BJ (cell line): Measurements from ENCODE around the gene PNPLA6. TPM values are rescaled to one million over a fixed set of nuclear protein-coding genes. Genes with fewer than 3 reads are reported as not detected.
A peak's percentile ranks its signal among the peaks of the same experiment; 100 is the strongest.

Source experiments
- CTCF ChIA-PET: fragments of 350-600 bp; formaldehyde crosslinking; extraction: SDS; loops from one replicate; lab custom pipeline; 2021; ENCODE audit warnings: antibody characterized with exemption, inconsistent platforms; lab: Yijun Ruan, JAX
- POLR2A ChIA-PET: fragments of 300-600 bp; sonication (Branson Sonifier 250); formaldehyde crosslinking; extraction: SDS; loops from one replicate; lab custom pipeline; 2021; ENCODE audit warnings: antibody characterized with exemption; lab: Charles Lee
- DNase-seq: peaks from one replicate; pipeline ENCODE4 v3.0.0-alpha.2; 2011; ENCODE audit warnings: low read depth
- H3K27me3 ChIP-seq: 2 replicates; pipeline ENCODE4 v1.6.0; 2011; ENCODE audit warnings: low read length; ENCODE audit not compliant: control insufficient read depth, insufficient read depth
- H3K36me3 ChIP-seq: 2 replicates; pipeline ENCODE4 v1.5.1; 2011; ENCODE audit warnings: low read length; ENCODE audit not compliant: control insufficient read depth, insufficient read depth
- H3K4me3 ChIP-seq: 2 replicates; pipeline ENCODE4 v1.5.1; 2011; ENCODE audit warnings: low read depth, mild to moderate bottlenecking, control low read depth, low read length
- CTCF ChIP-seq: IDR thresholded peaks from 2 replicates; pipeline ENCODE4 v1.5.1; 2011; ENCODE audit warnings: low read depth, mild to moderate bottlenecking, control low read depth, inconsistent platforms, low read length, moderate library complexity; ENCODE audit not compliant: insufficient read depth
- polyA plus RNA-seq: library from polyadenylated mRNA; depleted of rRNA; stranded (reverse); fragments of >200 nt; gene quantifications from 2 replicates; pipeline ENCODE4 v1.2.3, GENCODE V29; 2011

Gene PNPLA6
- polyA plus RNA-seq, 1 experiment, result 55.1 TPM

- CTCF ChIA-PET, result interaction anchor here (0.6 to 2.5 kb wide), 2 partner anchors 11 to 39 kb away, joined by 3 to 14 read pairs; a partner anchor contains a TSS
- no peaks in the 10 kb centered on the region for H3K36me3 ChIP-seq
- no peaks in the 10 kb centered on the region; the same call in 1 of the 2 replicates for H3K27me3 ChIP-seq
- DNase-seq, result no peak
- no peak overlapping the region for H3K4me3 ChIP-seq
- no peak for TF ChIP-seq CTCF
- POLR2A ChIA-PET, result no interaction called here
These were observed 27.6 kb upstream of the PNPLA6 start for GRCh38 chr19:7507884-7508283.

GRCh38 chr19:7509625-7510024 lies 25.9 kb upstream of the PNPLA6 start:
- Histone ChIP-seq H3K4me3 (no peak overlapping the region), H3K36me3 (no peaks in the 10 kb centered on the region), H3K27me3 (no peaks in the 10 kb centered on the region; the same call in 1 of the 2 replicates)
- ChIA-PET POLR2A (no interaction called here), CTCF (interaction anchor here (0.9 to 1.1 kb wide), 2 partner anchors 12 to 127 kb away, joined by 3 to 4 read pairs; a partner anchor contains a TSS)
- no peak for DNase-seq
- no peak for TF ChIP-seq CTCF

- ChIA-PET POLR2A (no interaction called here), CTCF (interaction anchor here (1.0 kb wide), 1 partner anchor 8 kb away, joined by 3 read pairs; no protein-coding TSS in a partner anchor)
- no peak for TF ChIP-seq CTCF
- H3K27me3 ChIP-seq, result no peaks in the 10 kb centered on the region; the same call in 1 of the 2 replicates
- no peaks in the 10 kb centered on the region for H3K36me3 ChIP-seq
- no peak for DNase-seq
- no peak overlapping the region for H3K4me3 ChIP-seq
These were observed 23.1 kb upstream of the PNPLA6 start for GRCh38 chr19:7512400-7512851.

GRCh38 chr19:7513809-7514642 lies 21.5 kb upstream of the PNPLA6 start:
- TF ChIP-seq CTCF, result no peak
- CTCF ChIA-PET, result no interaction called here
- POLR2A ChIA-PET, result no interaction called here

DNA sequence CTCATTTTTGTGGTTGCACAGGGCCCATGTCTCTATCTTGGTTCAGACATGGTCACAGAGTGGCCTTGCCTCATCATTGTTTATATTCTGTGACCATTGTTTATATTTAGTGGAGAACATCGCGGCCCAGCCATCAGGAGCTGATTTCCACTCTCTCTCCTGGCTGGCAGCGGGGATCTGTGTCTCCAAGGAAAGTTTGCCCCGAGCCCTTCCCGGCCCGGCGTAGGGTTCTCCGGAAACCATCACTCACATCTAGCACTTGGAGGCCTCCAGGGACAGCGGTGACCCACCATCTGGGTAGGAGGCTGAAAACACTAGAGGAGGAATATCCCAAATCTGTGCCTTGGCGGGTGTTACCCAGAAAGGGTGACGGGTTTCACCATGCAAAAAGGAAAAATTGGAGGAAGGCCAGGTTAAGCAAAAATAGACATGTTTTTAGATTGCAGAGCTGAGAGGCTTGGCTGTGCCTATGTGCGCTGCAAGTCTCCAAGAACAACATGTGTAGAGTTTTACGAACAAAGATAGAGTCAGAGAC lies 20.3 kb upstream of the PNPLA6 start:
- no peaks in the 10 kb centered on the region for H3K27me3 ChIP-seq
- peaks cover 2% of the 10 kb centered on the region for H3K36me3 ChIP-seq
- ChIA-PET CTCF (no interaction called here), POLR2A (no interaction called here)
- DNase-seq, result no peak
- H3K4me3 ChIP-seq, result peak overlapping the region; percentile 78; the same call in 1 of the 2 replicates
- no peak for TF ChIP-seq CTCF

More at GRCh38 chr19:7513809-7514642, 21.5 kb upstream of the PNPLA6 start:
- H3K27me3 ChIP-seq, result no peaks in the 10 kb centered on the region; the same call in 1 of the 2 replicates
- no peaks in the 10 kb centered on the region for H3K36me3 ChIP-seq
- H3K4me3 ChIP-seq, result no peak overlapping the region
- no peak for DNase-seq
